Panc1 (cell line): ENCODE results near the gene NOS1AP. TPM values are rescaled to one million over a fixed set of nuclear protein-coding genes. Genes with fewer than 3 reads are reported as not detected.

Source experiments
- ATAC-seq: fragments of 200-7000 bp; cut with Tn5 transposase; 2 replicates; pipeline ENCODE4 v1.9.1; 2020; ENCODE audit warnings: mild to moderate bottlenecking, moderate library complexity
- BruUV-seq: library from RNA; stranded (reverse); fragments of 400-500 nt; replicated peaks from 2 replicates; lab custom pipeline; 2021; lab: Mats Ljungman, UMichigan
- CTCF ChIA-PET: fragments of 300-600 bp; sonication (Branson Sonifier 250); formaldehyde crosslinking; loops from one replicate; lab custom pipeline; 2022; ENCODE audit warnings: antibody characterized with exemption; lab: Charles Lee
- POLR2A ChIA-PET: fragments of 300-600 bp; sonication (Branson Sonifier 250); formaldehyde crosslinking; loops from one replicate; lab custom pipeline; 2022; ENCODE audit warnings: antibody characterized with exemption; lab: Charles Lee
- DNase-seq: peaks from one replicate; pipeline ENCODE4 v3.0.0-alpha.2; 2010; ENCODE audit warnings: low read depth, low spot score
- H3K27ac ChIP-seq: 2 replicates; pipeline ENCODE4 v1.5.1; 2011; ENCODE audit warnings: mild to moderate bottlenecking, low read length, inconsistent platforms
- H3K27me3 ChIP-seq: fragments of 200-500 bp; sonication (Bioruptor generic); 2 replicates; pipeline ENCODE4 v1.6.0; 2014; ENCODE audit warnings: low read length, inconsistent platforms; ENCODE audit not compliant: control insufficient read depth, insufficient read depth
- H3K36me3 ChIP-seq: fragments of 200-500 bp; sonication (Bioruptor generic); 2 replicates; pipeline ENCODE4 v1.5.1; 2014; ENCODE audit warnings: inconsistent platforms, mild to moderate bottlenecking, low read length, moderate library complexity; ENCODE audit not compliant: control insufficient read depth, insufficient read depth
- H3K4me1 ChIP-seq: 2 replicates; pipeline ENCODE4 v1.5.1; 2011; ENCODE audit warnings: inconsistent platforms, mild to moderate bottlenecking, low read length, moderate library complexity; ENCODE audit not compliant: control insufficient read depth, insufficient read depth
- H3K4me3 ChIP-seq, 2 experiments: 2 replicates each; pipeline ENCODE4 v1.5.1; 2011 to 2012; ENCODE audit warnings: low read depth in 2 of 2, low read length in 2 of 2, mild to moderate bottlenecking in 2 of 2, inconsistent platforms in 1 of 2, moderate library complexity in 1 of 2
- H3K9me3 ChIP-seq: fragments of 200-500 bp; sonication (Bioruptor generic); 2 replicates; pipeline ENCODE4 v1.5.1; 2014; ENCODE audit warnings: low read depth, mild to moderate bottlenecking, inconsistent platforms, low read length, moderate library complexity; ENCODE audit not compliant: control insufficient read depth, insufficient read depth
- POLR2AphosphoS5 ChIP-seq: IDR thresholded peaks from 2 replicates; pipeline ENCODE4 v1.6.1; 2012; ENCODE audit warnings: mild to moderate bottlenecking, low read depth, low read length, moderate library complexity
- SIN3A ChIP-seq: IDR thresholded peaks from 2 replicates; pipeline ENCODE4 v1.6.1; 2012; ENCODE audit warnings: low read depth, mild to moderate bottlenecking, low read length, moderate library complexity, borderline replicate concordance; ENCODE audit not compliant: insufficient read depth
- TCF7L2 ChIP-seq: IDR thresholded peaks from 2 replicates; pipeline ENCODE4 v1.6.1; 2011; ENCODE audit warnings: mild to moderate bottlenecking, low read depth, low read length, inconsistent platforms
- in situ Hi-C: cut with HindIII; loops from 2 replicates; pipeline ENCODE4 v1.10.0; 2016; ENCODE audit warnings: low sequenced_read_pairs, low pct_unique_long_range_greater_than_20kb
- intact Hi-C: fragments of 100-400 bp; cut with micrococcal nuclease; formaldehyde crosslinking; loops from one replicate; pipeline ENCODE4 v1.10.0; 2022; ENCODE audit not compliant: unreplicated experiment
- total RNA-seq: library from RNA; stranded (reverse); gene quantifications from one replicate; pipeline ENCODE4 v1.2.1, GENCODE V29; 2021; ENCODE audit not compliant: unreplicated experiment
- TF ChIP-seq, protein P1 (sequence below), 2 experiments: IDR thresholded peaks; 2 replicates each; pipeline ENCODE4 v1.6.1; 2011 to 2012; ENCODE audit warnings: low read depth in 2 of 2, control low read depth in 1 of 2, low read length in 1 of 2, mild to moderate bottlenecking in 1 of 2, moderate library complexity in 1 of 2; ENCODE audit not compliant: insufficient read depth in 1 of 2
- TF ChIP-seq, protein P2 (sequence below): fragments of 450-650 bp; IDR thresholded peaks from 2 replicates; pipeline ENCODE4 v1.5.1; 2017; ENCODE audit warnings: mild to moderate bottlenecking

Gene NOS1AP
- total RNA-seq, 1 experiment from 2014 or later, result 27.9 TPM

DNA sequence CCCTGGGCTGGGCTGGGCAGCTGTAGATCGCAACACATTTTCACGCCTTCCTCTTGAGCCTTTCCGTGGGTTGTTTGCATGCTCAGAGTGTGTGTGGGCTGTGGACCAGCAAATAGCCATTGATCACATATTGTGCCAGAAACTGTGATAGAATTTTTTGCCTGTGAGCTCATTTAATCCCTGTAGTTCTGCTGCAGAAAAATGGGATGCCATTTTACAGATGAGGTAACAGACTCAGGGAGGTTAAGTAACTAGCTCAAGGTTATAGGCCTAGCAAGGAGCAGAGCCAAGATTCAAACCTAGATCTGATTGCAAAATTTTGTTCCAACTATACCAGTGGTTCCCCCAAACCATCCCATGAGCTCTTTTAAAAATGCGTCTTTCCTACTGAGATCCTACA lies 296.7 kb downstream of the NOS1AP start:
- in situ Hi-C loops, result no loop called here
- H3K27me3 ChIP-seq, result no peaks in the 10 kb centered on the region
- no TSS peak for BruUV-seq
- H3K27ac ChIP-seq, result no peak overlapping the region
- H3K36me3 ChIP-seq, result peaks cover 2% of the 10 kb centered on the region; the same call in 1 of the 2 replicates
- no peaks in the 10 kb centered on the region for H3K4me1 ChIP-seq
- H3K9me3 ChIP-seq, result no peaks in the 10 kb centered on the region
- TF ChIP-seq, protein P1, sequence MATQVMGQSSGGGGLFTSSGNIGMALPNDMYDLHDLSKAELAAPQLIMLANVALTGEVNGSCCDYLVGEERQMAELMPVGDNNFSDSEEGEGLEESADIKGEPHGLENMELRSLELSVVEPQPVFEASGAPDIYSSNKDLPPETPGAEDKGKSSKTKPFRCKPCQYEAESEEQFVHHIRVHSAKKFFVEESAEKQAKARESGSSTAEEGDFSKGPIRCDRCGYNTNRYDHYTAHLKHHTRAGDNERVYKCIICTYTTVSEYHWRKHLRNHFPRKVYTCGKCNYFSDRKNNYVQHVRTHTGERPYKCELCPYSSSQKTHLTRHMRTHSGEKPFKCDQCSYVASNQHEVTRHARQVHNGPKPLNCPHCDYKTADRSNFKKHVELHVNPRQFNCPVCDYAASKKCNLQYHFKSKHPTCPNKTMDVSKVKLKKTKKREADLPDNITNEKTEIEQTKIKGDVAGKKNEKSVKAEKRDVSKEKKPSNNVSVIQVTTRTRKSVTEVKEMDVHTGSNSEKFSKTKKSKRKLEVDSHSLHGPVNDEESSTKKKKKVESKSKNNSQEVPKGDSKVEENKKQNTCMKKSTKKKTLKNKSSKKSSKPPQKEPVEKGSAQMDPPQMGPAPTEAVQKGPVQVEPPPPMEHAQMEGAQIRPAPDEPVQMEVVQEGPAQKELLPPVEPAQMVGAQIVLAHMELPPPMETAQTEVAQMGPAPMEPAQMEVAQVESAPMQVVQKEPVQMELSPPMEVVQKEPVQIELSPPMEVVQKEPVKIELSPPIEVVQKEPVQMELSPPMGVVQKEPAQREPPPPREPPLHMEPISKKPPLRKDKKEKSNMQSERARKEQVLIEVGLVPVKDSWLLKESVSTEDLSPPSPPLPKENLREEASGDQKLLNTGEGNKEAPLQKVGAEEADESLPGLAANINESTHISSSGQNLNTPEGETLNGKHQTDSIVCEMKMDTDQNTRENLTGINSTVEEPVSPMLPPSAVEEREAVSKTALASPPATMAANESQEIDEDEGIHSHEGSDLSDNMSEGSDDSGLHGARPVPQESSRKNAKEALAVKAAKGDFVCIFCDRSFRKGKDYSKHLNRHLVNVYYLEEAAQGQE (IDR thresholded peaks at IDR 0.05; ENCODE audit: insufficient read depth in 1 of 2, low read depth in 2 of 2, low read length in 1 of 2), result no peak
- ATAC-seq (no peak), DNase-seq (no peak)
- intact Hi-C loops, result no loop called here
- ChIA-PET CTCF (no interaction called here), POLR2A (no interaction called here)
- no peak overlapping the region for H3K4me3 ChIP-seq

DNA sequence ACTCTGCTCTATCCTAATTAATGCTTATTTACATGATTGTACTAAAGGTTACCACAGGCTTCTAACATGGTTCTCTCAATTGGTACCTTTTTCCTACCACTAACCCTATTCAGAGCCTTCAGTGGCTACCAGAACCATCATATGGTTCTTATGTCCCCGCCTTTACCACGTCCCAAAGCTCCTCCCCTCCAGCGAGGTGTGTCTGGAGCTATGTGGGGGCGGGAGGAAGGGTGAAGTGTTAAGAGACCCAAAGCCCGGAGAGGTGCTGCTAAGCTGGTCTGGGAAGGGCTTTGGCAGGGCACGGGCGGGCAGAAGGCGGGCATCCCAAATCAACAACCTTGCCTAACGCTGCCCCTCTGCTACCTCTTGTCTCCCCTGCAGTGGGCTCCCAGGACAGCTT lies 297.2 kb downstream of the NOS1AP start:
- ATAC-seq, result no peak
- intact Hi-C loops, result no loop called here
- POLR2A ChIA-PET, result no interaction called here

More for the DNA sequence above, 297.2 kb downstream of the NOS1AP start:
- Histone ChIP-seq H3K9me3 (no peaks in the 10 kb centered on the region), H3K4me1 (no peaks in the 10 kb centered on the region), H3K27ac (no peak overlapping the region), H3K27me3 (no peaks in the 10 kb centered on the region), H3K4me3 (no peak overlapping the region), H3K36me3 (peaks cover 2% of the 10 kb centered on the region; the same call in 1 of the 2 replicates)
- CTCF ChIA-PET, result no interaction called here
- no peak for TF ChIP-seq TCF7L2
- TF ChIP-seq, protein P1 (IDR thresholded peaks at IDR 0.05; ENCODE audit: insufficient read depth in 1 of 2, low read depth in 2 of 2, low read length in 1 of 2), result no peak
- no peak for TF ChIP-seq SIN3A
- TF ChIP-seq, protein P2, sequence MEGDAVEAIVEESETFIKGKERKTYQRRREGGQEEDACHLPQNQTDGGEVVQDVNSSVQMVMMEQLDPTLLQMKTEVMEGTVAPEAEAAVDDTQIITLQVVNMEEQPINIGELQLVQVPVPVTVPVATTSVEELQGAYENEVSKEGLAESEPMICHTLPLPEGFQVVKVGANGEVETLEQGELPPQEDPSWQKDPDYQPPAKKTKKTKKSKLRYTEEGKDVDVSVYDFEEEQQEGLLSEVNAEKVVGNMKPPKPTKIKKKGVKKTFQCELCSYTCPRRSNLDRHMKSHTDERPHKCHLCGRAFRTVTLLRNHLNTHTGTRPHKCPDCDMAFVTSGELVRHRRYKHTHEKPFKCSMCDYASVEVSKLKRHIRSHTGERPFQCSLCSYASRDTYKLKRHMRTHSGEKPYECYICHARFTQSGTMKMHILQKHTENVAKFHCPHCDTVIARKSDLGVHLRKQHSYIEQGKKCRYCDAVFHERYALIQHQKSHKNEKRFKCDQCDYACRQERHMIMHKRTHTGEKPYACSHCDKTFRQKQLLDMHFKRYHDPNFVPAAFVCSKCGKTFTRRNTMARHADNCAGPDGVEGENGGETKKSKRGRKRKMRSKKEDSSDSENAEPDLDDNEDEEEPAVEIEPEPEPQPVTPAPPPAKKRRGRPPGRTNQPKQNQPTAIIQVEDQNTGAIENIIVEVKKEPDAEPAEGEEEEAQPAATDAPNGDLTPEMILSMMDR, result no peak
- TF ChIP-seq POLR2AphosphoS5, result no peak
- BruUV-seq, result no TSS peak
- in situ Hi-C loops, result no loop called here
- DNase-seq, result no peak
